Smooth muscle cell (in vitro differentiated cells): Measurements from ENCODE around the gene ARMC9. TPM values are rescaled to one million over a fixed set of nuclear protein-coding genes. Genes with fewer than 3 reads are reported as not detected.

Experiments used
- DNase-seq: peaks from one replicate; lab custom pipeline; 2025; ENCODE audit not compliant: unreplicated experiment; lab: John Stamatoyannopoulos, UW
- H2AFZ ChIP-seq: fragments of 200-600 bp; sonication (generic); 2 replicates; pipeline ENCODE4 v1.6.0; 2016; ENCODE audit warnings: antibody characterized with exemption, low read depth, mild to moderate bottlenecking
- H3F3A ChIP-seq: fragments of 200-600 bp; sonication (generic); 2 replicates; pipeline ENCODE4 v1.6.0; 2017; ENCODE audit warnings: antibody characterized with exemption, low read depth
- H3K27ac ChIP-seq: fragments of 200-600 bp; sonication (generic); 2 replicates; pipeline ENCODE4 v1.5.1; 2016; ENCODE audit warnings: low read depth, mild to moderate bottlenecking
- H3K27me3 ChIP-seq: fragments of 200-600 bp; sonication (generic); 2 replicates; pipeline ENCODE4 v1.6.1; 2016; ENCODE audit warnings: low read depth, mild to moderate bottlenecking
- H3K36me3 ChIP-seq: fragments of 200-600 bp; sonication (generic); 2 replicates; pipeline ENCODE4 v1.5.1; 2016; ENCODE audit warnings: low read depth
- H3K4me1 ChIP-seq: fragments of 200-600 bp; sonication (generic); 2 replicates; pipeline ENCODE4 v1.5.1; 2016; ENCODE audit warnings: low read depth
- H3K4me2 ChIP-seq: fragments of 200-600 bp; sonication (generic); 2 replicates; pipeline ENCODE4 v1.6.0; 2016; ENCODE audit warnings: mild to moderate bottlenecking
- H3K4me3 ChIP-seq: fragments of 200-600 bp; sonication (generic); 2 replicates; pipeline ENCODE4 v1.5.1; 2016; ENCODE audit warnings: mild to moderate bottlenecking
- H3K79me2 ChIP-seq: fragments of 200-600 bp; sonication (generic); 2 replicates; pipeline ENCODE4 v1.6.0; 2016; ENCODE audit warnings: low read depth, mild to moderate bottlenecking
- H3K9ac ChIP-seq: fragments of 200-600 bp; sonication (generic); 2 replicates; pipeline ENCODE4 v1.6.0; 2016; ENCODE audit warnings: low read depth
- H3K9me3 ChIP-seq: fragments of 200-600 bp; sonication (generic); replicated peaks from 2 replicates; pipeline ENCODE4 v1.5.1; 2016; ENCODE audit warnings: low read depth
- H4K20me1 ChIP-seq: fragments of 200-600 bp; sonication (generic); 2 replicates; pipeline ENCODE4 v1.6.0; 2016; ENCODE audit warnings: low read depth
- CTCF ChIP-seq: fragments of 200-600 bp; sonication (generic); IDR thresholded peaks from 2 replicates; pipeline ENCODE4 v1.5.1; 2017; ENCODE audit warnings: borderline replicate concordance, mild to moderate bottlenecking, antibody characterized with exemption; ENCODE audit not compliant: insufficient read depth, poor library complexity, severe bottlenecking
- WGBS: methylation state at CpG from one replicate; pipeline ENCODE4 v1.1.7; 2016; ENCODE audit warnings: low lambda C conversion rate; 5-methylcytosine and 5-hydroxymethylcytosine counted together
- polyA plus RNA-seq: library from polyadenylated mRNA; unstranded; fragments of >200 nt; fragmentation: Nextera tagmentation; extraction: Ambion mirVana; gene quantifications from 2 replicates; pipeline ENCODE4 v1.2.1, GENCODE V29; 2016
- total RNA-seq: library from RNA; depleted of rRNA; stranded (reverse); fragments of >200 nt; gene quantifications from 2 replicates; pipeline ENCODE4 v1.2.3, GENCODE V29; 2014

ARMC9 gene
- total and polyA plus RNA-seq, 2 experiments from 2014 or later: 34.7 to 51.0 TPM

DNA sequence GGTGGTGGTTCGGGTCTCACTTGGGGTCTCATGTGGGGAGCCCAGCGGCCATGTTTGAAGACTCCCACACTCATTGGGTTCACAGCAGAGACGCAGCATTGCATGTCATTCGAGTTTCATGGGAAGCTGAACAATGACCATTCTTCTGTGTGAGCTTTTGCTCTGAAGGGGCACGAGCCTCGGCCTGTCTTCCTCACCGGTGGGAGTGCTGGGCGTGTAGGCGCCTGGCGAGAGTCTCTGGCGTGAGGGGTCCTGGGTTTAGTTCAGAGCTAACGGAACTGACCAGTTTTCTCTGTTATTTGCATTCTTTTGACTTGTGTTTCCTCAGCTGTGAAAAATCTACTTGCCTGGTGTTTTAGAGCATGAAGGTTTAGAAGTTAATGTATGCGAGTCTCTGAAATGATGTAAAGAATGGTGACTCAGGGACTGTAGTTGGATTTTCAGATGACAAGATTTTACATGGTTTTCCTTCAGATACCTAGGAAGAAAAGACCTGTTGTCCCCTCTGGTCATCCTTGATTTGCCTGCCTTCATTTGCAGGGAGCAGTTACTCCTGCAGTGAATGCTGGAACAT is 98.1 kb downstream of the ARMC9 start:
- no peaks in the 10 kb centered on the region for H3F3A ChIP-seq
- H3K4me2 ChIP-seq: no peak overlapping the region
- no peak for DNase-seq
- no peaks in the 10 kb centered on the region for H3K36me3 ChIP-seq
- no peaks in the 10 kb centered on the region for H4K20me1 ChIP-seq
- H3K9me3 ChIP-seq: no peaks in the 10 kb centered on the region
- no peaks in the 10 kb centered on the region for H3K79me2 ChIP-seq
- H3K27ac ChIP-seq: no peak overlapping the region
- no peak overlapping the region for H2AFZ ChIP-seq
- H3K4me3 ChIP-seq: no peak overlapping the region
- WGBS: 95% methylated on average over 13 of the region's 13 CpGs
- no peaks in the 10 kb centered on the region for H3K4me1 ChIP-seq
- H3K27me3 ChIP-seq: no peaks in the 10 kb centered on the region
- H3K9ac ChIP-seq: no peak overlapping the region
- TF ChIP-seq CTCF: no peak

GRCh38 chr2:231297108-231297908 is 98.9 kb downstream of the ARMC9 start:
- Histone ChIP-seq H3K79me2 (no peaks in the 10 kb centered on the region), H3K27ac (no peak overlapping the region), H3K4me1 (no peaks in the 10 kb centered on the region), H3K9ac (no peak overlapping the region), H3K27me3 (no peaks in the 10 kb centered on the region), H4K20me1 (no peaks in the 10 kb centered on the region), H3K4me3 (no peak overlapping the region), H3K36me3 (no peaks in the 10 kb centered on the region), H3F3A (no peaks in the 10 kb centered on the region), H3K4me2 (no peak overlapping the region), H2AFZ (no peak overlapping the region), H3K9me3 (no peaks in the 10 kb centered on the region)
- peak; percentile 56 for TF ChIP-seq CTCF
- 65% methylated on average over 12 of the region's 12 CpGs for WGBS
- DNase-seq: no peak

DNA sequence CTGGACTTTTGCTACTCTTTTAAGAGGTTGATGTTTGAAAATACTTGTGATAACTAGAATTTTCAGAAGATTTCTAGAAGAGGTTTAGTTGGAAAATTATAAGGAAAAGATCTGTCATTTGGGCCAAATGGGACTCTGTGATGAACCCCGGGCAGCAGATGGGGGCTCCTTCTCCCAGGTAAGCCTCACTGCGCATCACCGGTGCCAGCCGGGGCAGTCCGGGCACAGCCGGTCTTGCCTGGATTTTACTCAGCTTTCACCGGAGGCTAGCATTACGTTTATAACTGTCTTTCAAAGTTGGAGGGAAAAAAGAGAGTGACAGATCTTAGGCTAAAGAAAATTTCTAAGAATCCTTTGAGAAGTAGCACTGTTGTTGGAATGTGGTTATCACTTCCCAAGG is 99.7 kb downstream of the ARMC9 start:
- Histone ChIP-seq H3K27ac (no peak overlapping the region), H3K79me2 (no peaks in the 10 kb centered on the region), H3K4me1 (no peaks in the 10 kb centered on the region), H2AFZ (no peak overlapping the region), H3K36me3 (no peaks in the 10 kb centered on the region), H3K9ac (no peak overlapping the region), H3K4me3 (no peak overlapping the region), H4K20me1 (no peaks in the 10 kb centered on the region), H3F3A (no peaks in the 10 kb centered on the region), H3K27me3 (no peaks in the 10 kb centered on the region), H3K4me2 (no peak overlapping the region), H3K9me3 (no peaks in the 10 kb centered on the region)
- no peak for DNase-seq
- no peak for TF ChIP-seq CTCF
- WGBS: 98% methylated on average over 8 of the region's 8 CpGs
